HCT116 (cell line): ENCODE results near the gene ZBED6. TPM values are rescaled to one million over a fixed set of nuclear protein-coding genes. Genes with fewer than 3 reads are reported as not detected.

ENCODE experiments used
- ATAC-seq: fragments of 200-7000 bp; cut with Tn5 transposase; 2 replicates; pipeline ENCODE4 v1.9.1; 2020; ENCODE audit warnings: mild to moderate bottlenecking, moderate library complexity
- BruUV-seq: library from RNA; stranded (reverse); fragments of 400-500 nt; replicated peaks from 2 replicates; lab custom pipeline; 2021; lab: Mats Ljungman, UMichigan
- CTCF ChIA-PET: fragments of 300-600 bp; sonication (Branson Sonifier 250); formaldehyde crosslinking; loops from one replicate; lab custom pipeline; 2021; ENCODE audit warnings: antibody characterized with exemption; lab: Charles Lee
- POLR2A ChIA-PET: fragments of 300-600, 350-600 bp; sonication (Branson Sonifier 250); formaldehyde crosslinking; loops from one replicate; lab custom pipeline; 2021; ENCODE audit warnings: antibody characterized with exemption; lab: Charles Lee
- RAD21 ChIA-PET, 2 experiments: fragments of 300-600 bp; sonication (Branson Sonifier 250); formaldehyde crosslinking; loops; one replicate each; lab custom pipeline; 2023; ENCODE audit warnings: low total read pairs in 2 of 2; ENCODE audit not compliant: uncharacterized antibody in 2 of 2, unreplicated experiment in 2 of 2, low non-redundant PET in 1 of 2; lab: Charles Lee
- DNase-seq: peaks from one replicate; pipeline ENCODE4 v3.0.0-alpha.2; 2010; ENCODE audit warnings: low read depth, low spot score
- H2AFZ ChIP-seq: fragments of 200-600 bp; shearing (Covaris generic), sonication (generic); 2 replicates; pipeline ENCODE4 v1.6.1; 2017; ENCODE audit warnings: low read depth, mixed run types, mixed read lengths, antibody characterized with exemption, low read length; ENCODE audit not compliant: poor library complexity, severe bottlenecking
- H3K27ac ChIP-seq: 2 replicates; pipeline ENCODE4 v1.5.1; 2012; ENCODE audit warnings: low read depth, low read length
- H3K27me3 ChIP-seq: fragments of 200-600 bp; sonication (generic); 2 replicates; pipeline ENCODE4 v1.6.1; 2016; ENCODE audit warnings: mixed run types, low read length, mixed read lengths; ENCODE audit not compliant: insufficient read depth
- H3K36me3 ChIP-seq, 2 experiments: fragments of 200-500 bp in 1 of 2; fragments of 200-600 bp in 1 of 2; sonication (Bioruptor generic) in 1 of 2; sonication (generic) in 1 of 2; 2 replicates each; pipeline versions ENCODE4 v1.5.1 to v1.6.1; 2014 to 2016; ENCODE audit warnings: low read length in 2 of 2, inconsistent platforms in 1 of 2, mixed read lengths in 1 of 2, mixed run types in 1 of 2; ENCODE audit not compliant: insufficient read depth in 2 of 2, control insufficient read depth in 1 of 2
- H3K4me1 ChIP-seq, 2 experiments: fragments of 200-600 bp in 1 of 2; sonication (generic) in 1 of 2; 2 replicates each; pipeline versions ENCODE4 v1.5.1 to v1.6.1; 2012 to 2017; ENCODE audit warnings: low read length in 2 of 2, inconsistent platforms in 1 of 2, mild to moderate bottlenecking in 1 of 2, mixed read lengths in 1 of 2, mixed run types in 1 of 2, moderate library complexity in 1 of 2; ENCODE audit not compliant: insufficient read depth in 2 of 2, control insufficient read depth in 1 of 2
- H3K4me2 ChIP-seq: fragments of 200-600 bp; sonication (generic); 2 replicates; pipeline ENCODE4 v1.6.1; 2017; ENCODE audit warnings: mixed run types, low read length, mixed read lengths
- H3K4me3 ChIP-seq, 2 experiments: fragments of 200-600 bp in 1 of 2; sonication (generic) in 1 of 2; replicated peaks in 1 of 2; 2 replicates each; pipeline ENCODE4 v1.5.1; 2011 to 2016; ENCODE audit warnings: low read length in 2 of 2, control low read depth in 1 of 2, low read depth in 1 of 2, mild to moderate bottlenecking in 1 of 2, mixed read lengths in 1 of 2, mixed run types in 1 of 2
- H3K79me2 ChIP-seq: fragments of 200-600 bp; sonication (generic); 2 replicates; pipeline ENCODE4 v1.6.1; 2017; ENCODE audit warnings: mild to moderate bottlenecking, mixed run types, low read length, moderate library complexity, mixed read lengths; ENCODE audit not compliant: insufficient read depth
- H3K9ac ChIP-seq: fragments of 200-600 bp; sonication (generic); 2 replicates; pipeline ENCODE4 v1.6.1; 2016; ENCODE audit warnings: low read length, mixed read lengths
- H3K9me2 ChIP-seq: fragments of 200-600 bp; sonication (generic), shearing (Covaris generic); 2 replicates; pipeline ENCODE4 v1.6.1; 2017; ENCODE audit warnings: mixed run types, mild to moderate bottlenecking, moderate library complexity; ENCODE audit not compliant: insufficient read depth
- H3K9me3 ChIP-seq, 2 experiments: fragments of 200-500 bp in 1 of 2; fragments of 200-600 bp in 1 of 2; sonication (Bioruptor generic) in 1 of 2; sonication (generic) in 1 of 2; 2 replicates each; pipeline ENCODE4 v1.6.1; 2014 to 2017; ENCODE audit warnings: low read length in 2 of 2, mixed read lengths in 2 of 2, inconsistent platforms in 1 of 2, low read depth in 1 of 2, mild to moderate bottlenecking in 1 of 2, mixed run types in 1 of 2, moderate library complexity in 1 of 2; ENCODE audit not compliant: control insufficient read depth in 1 of 2, insufficient read depth in 1 of 2
- H4K20me1 ChIP-seq: fragments of 200-600 bp; sonication (generic), shearing (Covaris generic); 2 replicates; pipeline ENCODE4 v1.6.1; 2017; ENCODE audit warnings: mixed run types, mild to moderate bottlenecking, moderate library complexity; ENCODE audit not compliant: insufficient read depth
- ATF3 ChIP-seq: IDR thresholded peaks from 2 replicates; pipeline ENCODE4 v1.6.1; 2012
- CBX3 ChIP-seq: IDR thresholded peaks from 2 replicates; pipeline ENCODE4 v1.6.1; 2012; ENCODE audit warnings: low read depth
- CEBPB ChIP-seq: IDR thresholded peaks from 2 replicates; pipeline ENCODE4 v1.6.1; 2012; ENCODE audit warnings: low read depth
- CTCF ChIP-seq, 3 experiments: fragments of 200-600 bp in 1 of 3; sonication (generic) in 1 of 3; IDR thresholded peaks in 2 of 3; conservative IDR thresholded peaks in 1 of 3; 2 replicates each; pipeline ENCODE4 v1.5.1; 2012 to 2017; ENCODE audit warnings: low read depth in 2 of 3, low read length in 2 of 3, antibody characterized with exemption in 1 of 3, borderline replicate concordance in 1 of 3, control low read depth in 1 of 3, mild to moderate bottlenecking in 1 of 3, mixed read lengths in 1 of 3, mixed run types in 1 of 3, moderate library complexity in 1 of 3; ENCODE audit not compliant: insufficient read depth in 1 of 3
- ELF1 ChIP-seq: IDR thresholded peaks from 2 replicates; pipeline ENCODE4 v1.6.1; 2012; ENCODE audit warnings: low read depth, borderline replicate concordance
- EZH2 ChIP-seq: fragments of 200-600 bp; sonication (generic); IDR thresholded peaks from 2 replicates; pipeline ENCODE4 v1.6.1; 2017; ENCODE audit warnings: antibody characterized with exemption, mixed run types
- EZH2phosphoT487 ChIP-seq: fragments of 200-600 bp; IDR thresholded peaks from 2 replicates; pipeline ENCODE4 v1.6.1; 2018; ENCODE audit warnings: antibody characterized with exemption, borderline replicate concordance
- FOSL1 ChIP-seq: IDR thresholded peaks from 2 replicates; pipeline ENCODE4 v1.6.1; 2012; ENCODE audit warnings: low read depth
- JUND ChIP-seq: IDR thresholded peaks from 2 replicates; pipeline ENCODE4 v1.6.1; 2012
- POLR2A ChIP-seq: IDR thresholded peaks from 2 replicates; pipeline ENCODE4 v1.7.0; 2011; ENCODE audit warnings: borderline replicate concordance; ENCODE audit not compliant: insufficient read depth, insufficient read length; ENCODE audit errors: extremely low read depth
- POLR2AphosphoS5 ChIP-seq: IDR thresholded peaks from 2 replicates; pipeline ENCODE4 v1.6.1; 2011; ENCODE audit warnings: mild to moderate bottlenecking, low read depth, low read length, moderate library complexity
- RAD21 ChIP-seq: IDR thresholded peaks from 2 replicates; pipeline ENCODE4 v1.6.1; 2012; ENCODE audit warnings: low read depth, mild to moderate bottlenecking
- SIN3A ChIP-seq: IDR thresholded peaks from 2 replicates; pipeline ENCODE4 v1.6.1; 2012; ENCODE audit warnings: low read depth
- SP1 ChIP-seq: IDR thresholded peaks from 2 replicates; pipeline ENCODE4 v1.6.1; 2012; ENCODE audit warnings: low read depth
- TCF7L2 ChIP-seq: IDR thresholded peaks from 2 replicates; pipeline ENCODE4 v1.7.0; 2011; ENCODE audit warnings: borderline replicate concordance, inconsistent platforms; ENCODE audit not compliant: insufficient read depth, insufficient read length; ENCODE audit errors: extremely low read depth
- YY1 ChIP-seq: IDR thresholded peaks from 2 replicates; pipeline ENCODE4 v1.6.1; 2011; ENCODE audit warnings: low read length, low read depth, moderate library complexity, mild to moderate bottlenecking; ENCODE audit not compliant: insufficient replicate concordance; ENCODE audit errors: extremely low read depth
- ZBTB33 ChIP-seq: IDR thresholded peaks from 2 replicates; pipeline ENCODE4 v1.6.1; 2011; ENCODE audit warnings: mild to moderate bottlenecking, low read length, moderate library complexity; ENCODE audit not compliant: insufficient replicate concordance; ENCODE audit errors: extremely low read depth
- ZFX ChIP-seq: fragments of 450-650 bp; IDR thresholded peaks from 2 replicates; pipeline ENCODE4 v1.6.1; 2017
- ZNF274 ChIP-seq: fragments of 200-500 bp; sonication (Bioruptor generic); IDR thresholded peaks from 2 replicates; pipeline ENCODE4 v1.6.1; 2014; ENCODE audit warnings: mild to moderate bottlenecking, low read depth, low read length, inconsistent platforms
- intact Hi-C: fragments of 100-400 bp; cut with micrococcal nuclease; formaldehyde crosslinking; loops from 2 replicates; pipeline ENCODE4 v1.10.0; 2022
- total RNA-seq: library from RNA; stranded (reverse); gene quantifications from one replicate; pipeline ENCODE4 v1.2.1, GENCODE V29; 2021; ENCODE audit not compliant: unreplicated experiment
- TF ChIP-seq, protein P1 (sequence below): IDR thresholded peaks from 2 replicates; pipeline ENCODE4 v1.6.1; 2012

The ZBED6 gene
- total RNA-seq, 1 experiment from 2014 or later, result 26.9 TPM

GRCh38 chr1:203799157-203799556 lies 3.7 kb downstream of the ZBED6 start (continued):
- no peak for TF ChIP-seq ZBTB33
- TF ChIP-seq ZNF274, result no peak
- TF ChIP-seq POLR2AphosphoS5, result no peak
- no peak for TF ChIP-seq EZH2phosphoT487
- no peak for TF ChIP-seq CBX3
- no peak for TF ChIP-seq POLR2A
- no peak for TF ChIP-seq ATF3
- TF ChIP-seq ELF1, result no peak
- TF ChIP-seq EZH2, result no peak

GRCh38 chr1:203799971-203800370 lies 4.5 kb downstream of the ZBED6 start:
- ChIA-PET CTCF (no interaction called here), POLR2A (no interaction called here), RAD21 (no interaction called here)
- no peak overlapping the region for H3K4me2 ChIP-seq
- H4K20me1 ChIP-seq, result peaks cover 20% of the 10 kb centered on the region; the same call in 1 of the 2 replicates
- H3K9me2 ChIP-seq, result no peaks in the 10 kb centered on the region
- H3K36me3 ChIP-seq, result peaks cover 13 to 34% of the 10 kb centered on the region in 2 experiments
- no peaks in the 10 kb centered on the region for H3K27me3 ChIP-seq
- no peak overlapping the region for H3K9ac ChIP-seq
- no peaks in the 10 kb centered on the region for H3K9me3 ChIP-seq
- intact Hi-C loops, result no loop called here
- ATAC-seq (no peak), DNase-seq (no peak)
- BruUV-seq, result no TSS peak
- H3K27ac ChIP-seq, result no peak overlapping the region
- H3K4me1 ChIP-seq, result peaks cover 10 to 15% of the 10 kb centered on the region in 2 experiments
- peaks cover 91% of the 10 kb centered on the region for H3K79me2 ChIP-seq
- TF ChIP-seq, protein P1, sequence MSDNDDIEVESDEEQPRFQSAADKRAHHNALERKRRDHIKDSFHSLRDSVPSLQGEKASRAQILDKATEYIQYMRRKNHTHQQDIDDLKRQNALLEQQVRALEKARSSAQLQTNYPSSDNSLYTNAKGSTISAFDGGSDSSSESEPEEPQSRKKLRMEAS, result no peak
- TF ChIP-seq RAD21 (no peak), ZFX (no peak), CTCF (IDR thresholded peaks at IDR 0.05 in 2 of 3, conservative IDR thresholded peaks at IDR 0.05 in 1 of 3; ENCODE audit: borderline replicate concordance in 1 of 3, insufficient read depth in 1 of 3, low read depth in 2 of 3, low read length in 2 of 3) (no peak), FOSL1 (no peak), JUND (no peak), ATF3 (no peak), SIN3A (no peak), POLR2A (no peak), CBX3 (no peak), ELF1 (no peak), YY1 (no peak), CEBPB (no peak), ZNF274 (no peak), TCF7L2 (no peak), SP1 (no peak)
- H3K4me3 ChIP-seq, result no peak overlapping the region
- H2AFZ ChIP-seq, result no peak overlapping the region
